HTERT RPE-1 (cell line): Measurements from ENCODE around the gene XXYLT1.

Experiments used
- in situ Hi-C: fragments of 300-500 bp; cut with MboI; formaldehyde crosslinking; loops from 4 replicates; pipeline ENCODE4 v1.14.3; 2020; ENCODE audit warnings: low sequenced_read_pairs

The XXYLT1 gene

DNA sequence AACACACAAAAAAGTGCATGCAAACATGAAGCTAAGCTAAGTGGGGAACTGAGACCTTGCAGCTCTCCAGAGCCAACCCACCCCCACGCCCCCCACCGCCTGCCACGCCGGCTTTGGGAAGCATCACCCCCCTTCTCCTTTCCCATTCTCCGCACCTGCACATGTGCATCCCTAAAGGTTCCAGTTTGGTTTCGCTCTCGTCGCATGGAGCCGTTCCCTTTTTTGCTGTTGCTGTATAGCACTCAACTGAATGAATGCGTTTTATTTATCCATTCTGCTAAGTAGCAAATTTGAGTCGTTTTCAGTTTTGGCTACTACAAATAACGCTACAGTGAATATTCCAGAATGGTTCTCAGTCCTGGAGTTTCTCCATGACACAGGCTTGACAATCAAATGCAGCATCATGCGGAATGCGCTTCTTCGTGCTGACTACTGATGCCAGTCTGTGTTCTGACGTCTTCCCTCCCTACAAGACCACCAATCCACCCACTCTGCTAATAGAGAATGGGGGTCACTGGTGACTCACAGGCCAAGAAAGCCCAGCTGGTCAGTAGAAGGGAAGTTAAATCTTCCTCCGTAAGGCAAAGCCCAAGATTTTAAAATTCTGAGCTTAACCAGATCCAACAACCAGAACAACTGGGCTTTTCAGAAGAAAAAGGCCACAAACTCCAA is 115.3 kb downstream of the XXYLT1 start:
- in situ Hi-C loops = no loop called here

DNA sequence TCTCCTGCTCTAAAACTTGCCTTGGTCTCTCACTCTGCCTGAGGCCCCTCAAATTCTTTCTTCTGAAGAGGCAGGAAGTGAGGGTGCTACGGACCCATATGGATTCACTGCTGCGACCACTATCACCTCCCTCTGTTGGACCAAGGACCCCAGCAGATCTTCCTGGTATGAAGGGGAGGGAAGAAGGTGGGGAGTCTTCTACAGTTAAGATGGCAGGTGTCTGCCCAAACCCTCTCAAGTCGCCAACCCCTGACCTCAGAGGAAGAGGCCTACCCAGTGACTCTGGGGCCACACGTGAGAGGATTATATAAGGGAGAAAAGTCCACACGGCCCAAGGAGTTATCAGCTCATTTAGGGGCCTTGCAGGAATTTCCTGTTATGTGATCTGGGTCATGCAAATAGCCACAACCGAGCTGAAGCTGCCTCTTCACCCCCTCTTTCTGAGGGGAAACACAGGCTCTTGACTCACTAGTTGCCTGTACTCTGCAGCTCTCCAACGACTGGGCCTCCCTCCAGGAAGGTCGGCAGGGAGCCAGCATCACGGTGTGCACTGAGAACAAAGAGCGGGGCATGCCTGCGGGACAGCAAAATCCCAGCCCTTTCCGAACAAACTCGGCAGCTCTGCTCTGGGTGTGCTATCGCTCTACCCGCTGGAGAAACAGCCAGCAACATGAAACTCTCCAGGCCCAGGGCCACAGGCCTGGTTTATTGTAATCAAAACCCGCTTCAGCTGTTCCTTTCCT is 116.0 kb downstream of the XXYLT1 start:
- in situ Hi-C loops = no loop called here

DNA sequence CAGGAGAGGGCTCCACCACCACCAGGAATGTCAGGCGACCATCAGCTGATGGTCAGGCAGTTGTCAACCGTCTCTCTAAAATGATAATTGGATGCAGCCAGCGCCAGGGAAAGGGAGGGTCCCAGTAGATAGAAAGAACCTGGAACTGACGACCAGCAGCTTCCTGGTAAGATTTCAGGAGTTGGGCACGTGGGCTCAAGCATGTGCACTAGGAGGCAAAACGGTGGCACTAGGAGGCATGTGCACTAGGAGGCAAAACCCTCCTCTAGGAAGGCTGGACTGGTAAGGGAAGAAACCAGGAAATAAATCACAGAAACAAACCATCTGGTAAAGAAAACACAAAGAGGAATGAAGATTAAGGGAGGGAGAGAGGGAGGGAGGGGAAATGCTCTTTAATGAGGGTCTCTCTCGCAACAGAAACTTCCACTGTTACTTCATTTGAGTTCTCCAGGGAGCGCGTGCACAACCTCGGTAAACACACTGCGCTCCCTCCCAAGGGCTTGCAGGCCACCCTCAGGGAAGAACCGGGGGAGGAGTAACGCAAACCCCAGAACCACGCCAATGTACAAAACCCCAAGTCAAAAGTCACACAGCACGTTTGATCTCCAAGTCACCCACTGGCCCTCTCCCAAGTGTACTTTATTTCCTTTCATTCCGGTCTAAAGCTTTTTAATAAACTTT is 116.7 kb downstream of the XXYLT1 start:
- in situ Hi-C loops = no loop called here

DNA sequence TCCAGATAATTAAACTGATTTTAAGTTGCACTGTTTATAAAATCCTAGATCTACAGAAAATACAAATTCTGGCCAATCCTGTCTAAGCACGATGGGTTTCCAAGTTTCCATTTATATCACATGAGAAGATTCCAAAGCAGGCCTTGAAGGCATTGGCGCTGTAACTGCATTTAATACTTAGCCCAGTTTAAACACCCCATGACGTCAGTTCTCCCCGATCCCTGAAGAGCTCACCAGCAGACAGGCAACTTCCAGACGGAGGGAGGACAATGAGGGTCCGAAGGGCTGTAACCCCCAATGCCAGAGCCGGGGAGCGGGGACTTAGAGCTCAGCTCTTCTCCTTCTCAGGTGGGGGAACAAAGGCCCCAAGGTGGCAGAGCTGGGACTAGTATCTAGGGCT is 117.3 kb downstream of the XXYLT1 start:
- in situ Hi-C loops = no loop called here

DNA sequence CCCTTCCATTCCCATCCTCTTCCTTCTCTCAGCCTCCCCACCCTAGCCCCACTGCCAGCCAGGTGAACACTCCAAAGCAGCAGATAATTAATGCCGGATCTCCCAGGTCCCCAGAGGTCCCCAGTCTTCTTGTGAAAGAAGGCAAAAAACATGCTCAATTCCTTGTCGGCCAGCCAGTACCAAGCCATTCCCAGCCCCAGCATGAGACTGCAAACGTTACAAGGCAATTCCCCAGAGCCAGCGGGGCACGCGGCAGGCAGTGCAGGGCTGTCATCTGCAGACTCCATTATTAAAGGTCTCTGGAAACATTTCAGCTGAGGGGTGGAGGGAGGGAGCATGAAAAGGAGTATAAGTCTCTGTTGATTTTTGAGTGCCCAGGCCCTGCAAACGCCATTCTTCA is 117.8 kb downstream of the XXYLT1 start:
- in situ Hi-C loops = no loop called here

DNA sequence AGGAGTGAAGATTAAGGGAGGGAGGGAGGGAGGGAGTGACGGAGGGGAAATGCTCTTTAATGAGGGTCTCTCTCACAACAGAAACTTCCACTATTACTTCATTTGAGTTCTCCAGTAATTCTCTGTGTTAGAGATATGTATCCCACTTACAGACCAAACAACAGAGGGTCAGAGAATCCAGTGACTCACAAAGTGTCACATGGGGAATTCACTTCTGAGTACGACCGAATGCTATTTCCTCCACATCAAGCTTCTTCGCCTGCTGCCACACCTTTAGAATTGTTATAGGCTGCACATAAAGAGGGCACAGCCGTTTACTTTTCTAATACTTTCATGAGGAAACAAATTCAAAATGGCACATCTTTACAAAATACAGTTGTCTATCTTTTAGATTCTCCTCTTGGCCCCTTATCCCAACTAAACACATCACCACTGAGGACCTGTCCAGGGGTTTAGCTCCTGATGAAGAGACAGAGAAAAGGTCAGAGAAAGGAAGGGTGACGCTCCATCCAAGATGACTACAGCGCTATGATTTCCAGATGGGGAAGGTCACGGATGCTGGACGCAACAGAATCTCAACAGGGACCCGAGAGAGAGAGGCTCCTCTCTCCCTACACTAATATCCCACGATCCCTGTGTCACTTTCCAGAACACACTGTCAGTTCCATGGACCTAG is 119.0 kb downstream of the XXYLT1 start:
- in situ Hi-C loops = no loop called here

DNA sequence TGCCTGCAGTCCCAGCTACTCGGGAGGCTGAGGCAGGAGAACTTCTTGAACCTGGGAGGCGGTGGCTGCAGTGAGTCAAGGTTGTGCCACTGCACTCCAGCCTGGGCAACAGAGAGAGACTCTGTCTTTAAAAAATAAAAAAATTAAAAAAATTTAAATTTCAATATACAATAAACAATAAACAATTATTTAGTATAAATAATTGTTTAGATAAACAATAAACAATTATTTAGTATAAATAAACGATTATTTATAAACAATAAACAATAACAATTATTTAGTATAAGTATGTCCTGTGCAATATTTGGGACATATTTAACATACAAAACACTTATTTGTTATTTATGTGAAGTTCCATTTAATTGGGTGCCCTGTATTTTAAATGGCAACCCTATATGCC is 119.6 kb downstream of the XXYLT1 start:
- in situ Hi-C loops = no loop called here

DNA sequence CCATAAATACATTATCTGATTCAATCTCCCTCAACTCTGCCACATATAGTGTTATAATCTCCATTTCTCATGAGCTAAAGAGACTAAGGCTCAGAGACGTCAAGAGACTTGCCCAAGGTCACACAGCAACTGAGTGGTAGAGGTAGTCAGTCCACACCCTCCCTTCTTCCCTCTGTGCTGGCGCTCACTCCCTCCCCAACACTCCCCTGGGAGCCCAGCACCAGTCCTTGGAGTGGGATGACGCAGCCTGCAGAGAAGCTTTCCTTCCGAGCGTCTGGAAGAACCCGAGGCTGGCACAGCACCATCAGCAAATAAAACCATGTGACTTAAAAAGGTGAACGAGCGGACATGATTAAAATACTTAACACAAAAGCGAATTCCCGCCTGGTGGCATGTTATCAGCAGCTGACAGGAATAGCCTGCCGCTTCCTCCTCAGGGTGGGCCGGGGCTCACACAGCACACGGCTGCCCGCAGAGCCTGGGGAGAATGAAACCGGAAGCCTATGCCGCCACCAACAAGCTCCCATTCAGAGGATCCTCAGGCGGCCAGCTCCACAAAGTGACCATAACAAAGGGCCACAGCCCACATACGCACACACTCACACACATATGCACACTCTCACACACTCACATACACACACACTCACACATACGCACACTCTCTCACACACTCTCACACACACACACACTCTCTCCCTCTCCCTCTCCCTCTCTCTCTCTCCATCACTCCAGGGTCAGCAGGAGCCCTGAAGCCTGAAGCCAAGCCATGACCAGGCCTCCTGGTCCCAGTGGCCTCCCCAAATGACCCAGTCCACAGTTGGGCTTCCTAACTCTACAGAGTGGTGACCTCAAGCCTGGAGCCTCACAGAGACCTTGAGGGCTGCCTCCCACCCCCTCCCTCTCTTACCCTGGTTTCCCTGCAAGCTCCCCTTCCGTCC is 120.5 kb downstream of the XXYLT1 start:
- in situ Hi-C loops = no loop called here

DNA sequence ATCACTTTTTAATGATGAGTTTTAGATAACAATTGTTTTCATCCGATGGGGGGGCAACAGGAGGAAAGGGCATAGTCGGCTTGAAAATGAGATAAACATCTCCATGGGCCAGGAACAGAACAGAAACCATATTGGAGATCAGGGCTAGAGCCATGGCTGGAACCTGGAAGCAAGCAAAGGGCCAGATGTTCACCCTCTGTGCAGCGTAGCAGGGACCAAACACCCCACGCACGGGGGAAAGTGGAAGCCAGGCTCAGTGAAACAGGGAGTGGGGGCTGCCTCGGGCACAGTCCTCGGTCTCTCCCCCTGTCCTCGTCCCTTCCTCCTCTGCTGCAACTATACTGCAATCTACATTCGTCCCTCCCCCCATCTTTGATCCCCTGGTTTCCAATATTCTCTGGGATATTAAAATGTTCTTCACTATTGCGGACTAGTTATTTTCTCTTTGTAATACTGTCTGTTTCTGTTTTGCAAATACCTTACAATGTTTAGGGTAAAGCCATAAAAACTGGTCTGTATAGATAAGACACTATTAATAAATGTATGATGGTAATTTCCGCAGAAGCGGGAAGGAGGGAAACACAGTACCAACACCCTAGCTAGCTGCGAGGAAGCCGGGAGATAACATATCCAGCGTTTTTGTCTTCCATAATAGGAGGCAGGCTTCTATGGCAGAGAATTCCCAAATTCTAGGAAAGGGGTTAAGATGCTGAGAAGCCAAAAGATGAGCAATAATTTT is 121.5 kb downstream of the XXYLT1 start:
- in situ Hi-C loops = no loop called here

DNA sequence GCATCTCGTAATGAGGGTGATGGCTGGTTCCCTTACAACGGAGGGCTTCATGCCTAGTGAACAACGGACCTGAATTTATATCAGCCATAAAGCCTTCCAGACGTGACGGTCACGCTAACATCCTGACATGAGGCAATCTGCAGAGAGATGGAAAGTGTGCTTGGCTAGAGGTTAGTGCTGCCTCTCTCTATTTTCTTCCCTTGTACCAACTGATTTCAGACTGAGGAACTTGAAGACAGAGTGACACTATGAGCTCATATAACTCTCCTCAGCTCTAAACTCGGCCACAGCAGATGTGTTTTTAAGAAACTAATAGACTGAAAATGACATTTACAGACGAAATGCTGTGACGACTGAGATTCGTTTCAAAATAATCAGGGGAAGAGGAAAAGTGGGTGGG is 122.4 kb downstream of the XXYLT1 start:
- in situ Hi-C loops = no loop called here

DNA sequence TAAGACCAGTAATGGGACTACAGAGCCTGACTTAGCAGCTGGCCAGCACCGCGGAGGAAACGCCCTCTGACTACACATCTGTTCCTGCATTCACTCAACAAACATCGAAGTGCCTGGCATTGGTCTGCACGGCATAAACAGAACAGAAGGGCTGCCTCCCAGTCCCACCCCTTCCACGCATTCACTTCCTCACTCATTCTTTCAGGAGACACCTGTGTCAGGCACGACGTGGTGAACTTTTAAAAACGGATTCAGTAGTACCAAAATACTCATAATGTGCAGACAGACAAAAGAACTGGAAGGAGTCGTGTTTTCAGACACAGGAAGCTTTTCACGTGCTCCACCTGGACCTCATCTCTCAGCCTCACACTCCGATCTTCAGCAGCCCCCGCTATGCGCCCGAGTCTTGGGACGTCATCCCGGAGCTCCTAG is 123.3 kb downstream of the XXYLT1 start:
- in situ Hi-C loops = no loop called here

DNA sequence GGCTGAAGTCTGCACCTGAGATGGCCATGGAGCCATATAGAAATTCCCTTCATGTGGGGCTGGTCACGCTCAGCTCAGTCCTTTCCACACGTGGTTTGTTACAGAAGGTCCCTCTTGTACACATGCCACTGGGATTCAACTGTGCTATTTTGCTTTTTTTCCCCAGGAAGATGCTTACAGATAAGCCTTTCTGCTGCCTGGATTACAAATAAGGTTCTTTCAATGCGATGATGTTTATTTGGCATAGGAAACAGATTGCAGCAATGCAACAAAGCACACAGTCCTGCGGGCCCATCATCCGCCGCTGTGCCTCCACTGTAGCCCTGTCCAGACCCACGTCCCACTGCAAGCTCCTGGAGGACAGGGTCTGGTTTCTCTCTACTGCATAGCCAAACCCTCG is 124.8 kb downstream of the XXYLT1 start:
- in situ Hi-C loops = no loop called here

DNA sequence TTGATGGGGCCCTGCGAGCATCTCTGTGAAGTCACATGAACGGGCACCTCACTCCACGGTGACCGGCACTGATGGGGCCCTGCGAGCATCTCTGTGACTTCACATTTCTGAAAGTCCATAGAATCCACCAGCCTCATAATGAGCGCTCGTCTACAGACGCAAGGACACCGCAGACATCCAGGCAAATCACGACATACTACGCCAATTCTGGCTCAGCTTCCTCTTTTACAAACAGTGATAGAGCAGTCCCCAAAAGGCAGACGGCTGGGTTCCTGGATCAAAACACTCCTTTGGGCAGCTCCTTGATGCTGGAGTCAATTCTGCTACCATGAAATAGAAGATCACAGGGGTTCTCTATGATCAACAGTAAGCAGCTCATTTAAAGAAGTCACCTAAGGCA is 125.4 kb downstream of the XXYLT1 start:
- in situ Hi-C loops = no loop called here

DNA sequence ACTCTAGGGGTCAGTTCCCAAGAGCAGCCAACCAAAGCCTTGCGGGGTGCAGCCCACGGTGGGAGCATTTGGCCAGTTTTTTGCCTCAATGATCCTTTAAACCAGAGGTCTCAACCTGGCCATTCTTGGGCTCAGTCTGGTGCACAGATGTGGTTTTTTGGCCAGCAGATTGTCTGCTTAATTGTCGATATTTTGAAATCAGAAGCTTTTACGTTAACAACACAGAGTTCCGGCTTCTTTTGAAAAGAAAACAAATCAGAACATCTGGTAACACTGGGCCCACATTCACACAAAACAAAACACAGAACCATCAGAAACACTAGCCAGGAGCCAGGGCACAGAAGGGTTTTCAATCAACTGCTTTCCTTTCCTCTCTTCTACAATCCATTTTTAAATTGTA is 127.7 kb downstream of the XXYLT1 start:
- in situ Hi-C loops = no loop called here

DNA sequence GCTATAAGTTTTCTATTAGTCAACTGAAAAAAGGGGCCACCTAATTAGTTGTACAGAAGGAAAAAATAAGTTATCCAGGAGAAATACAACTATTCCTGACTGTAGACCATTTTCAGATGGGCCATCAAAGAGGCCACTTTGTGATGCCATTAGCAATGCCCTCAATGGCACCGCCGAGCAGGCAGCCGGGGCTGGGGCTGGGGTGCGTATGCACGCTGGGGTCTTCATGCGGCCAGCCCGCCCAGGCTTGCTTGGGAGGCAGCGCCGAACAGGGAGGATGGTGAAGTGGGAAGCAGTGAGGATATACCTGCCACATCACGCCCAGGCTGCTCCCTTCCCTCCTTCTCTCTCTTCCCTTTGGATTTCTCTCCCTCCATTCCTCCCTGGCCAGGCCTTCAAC is 128.4 kb downstream of the XXYLT1 start:
- in situ Hi-C loops = no loop called here

DNA sequence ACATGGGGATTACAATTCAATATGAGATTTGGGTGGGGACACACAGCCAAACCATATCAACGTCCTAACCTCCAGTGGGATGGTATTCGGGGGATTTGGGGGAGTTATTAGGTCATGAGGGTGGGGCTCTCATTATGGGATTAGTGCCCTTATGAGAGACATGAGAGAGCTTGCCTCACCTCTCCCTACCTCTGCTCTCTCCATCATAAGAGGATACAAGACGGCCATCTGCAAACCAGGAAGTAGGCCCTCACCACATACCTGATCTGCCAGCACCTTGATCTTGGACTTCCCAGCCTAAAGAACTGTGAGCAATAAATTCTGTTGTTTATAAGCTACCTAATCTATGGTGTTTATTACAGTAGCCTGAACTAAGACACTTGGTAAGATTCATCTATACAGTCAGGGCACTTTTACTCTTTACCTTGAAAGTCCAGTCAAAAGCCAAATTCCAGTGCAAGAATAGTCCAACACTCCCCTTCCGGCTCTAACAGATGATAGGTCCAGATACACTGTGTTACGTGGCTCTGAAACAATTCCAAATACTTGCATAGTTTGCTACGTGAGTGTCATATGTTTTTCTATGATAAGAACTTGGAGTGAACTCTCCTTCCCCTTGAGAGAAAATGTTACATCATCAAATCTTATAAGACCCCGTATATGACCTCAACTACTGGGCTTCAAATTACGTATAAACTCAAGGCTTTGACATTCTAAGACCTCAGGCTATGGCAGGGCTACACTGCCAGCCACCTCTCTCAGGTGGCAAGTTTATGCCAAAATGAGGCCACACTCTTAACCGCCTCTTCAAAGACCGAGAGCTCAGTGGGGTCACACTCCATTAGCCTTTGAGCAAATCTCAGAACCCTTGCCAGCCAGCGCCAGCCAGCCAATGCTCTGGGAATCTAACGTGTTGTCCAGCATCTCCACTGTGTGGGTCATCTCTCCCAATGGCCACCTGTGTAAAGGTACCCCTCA is 129.9 kb downstream of the XXYLT1 start:
- in situ Hi-C loops = no loop called here

DNA sequence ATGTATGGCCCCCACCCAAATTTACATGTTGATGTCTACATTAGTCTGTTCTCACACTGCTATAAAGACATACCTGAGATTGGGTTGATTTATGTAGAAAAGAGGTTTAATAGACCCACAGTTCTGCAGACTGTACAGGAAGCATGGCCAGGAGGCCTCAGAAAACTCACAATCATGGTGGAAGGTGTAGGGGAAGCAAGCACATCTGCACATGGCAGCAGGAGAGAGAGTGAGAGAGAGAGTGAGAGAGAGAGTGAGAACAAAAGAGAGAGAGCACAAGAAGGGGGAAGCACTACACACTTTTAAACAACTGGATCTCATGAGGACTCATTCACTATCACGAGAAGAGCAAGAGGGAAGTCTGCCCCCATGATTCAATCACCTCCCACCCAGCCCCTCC is 130.5 kb downstream of the XXYLT1 start:
- in situ Hi-C loops = no loop called here

DNA sequence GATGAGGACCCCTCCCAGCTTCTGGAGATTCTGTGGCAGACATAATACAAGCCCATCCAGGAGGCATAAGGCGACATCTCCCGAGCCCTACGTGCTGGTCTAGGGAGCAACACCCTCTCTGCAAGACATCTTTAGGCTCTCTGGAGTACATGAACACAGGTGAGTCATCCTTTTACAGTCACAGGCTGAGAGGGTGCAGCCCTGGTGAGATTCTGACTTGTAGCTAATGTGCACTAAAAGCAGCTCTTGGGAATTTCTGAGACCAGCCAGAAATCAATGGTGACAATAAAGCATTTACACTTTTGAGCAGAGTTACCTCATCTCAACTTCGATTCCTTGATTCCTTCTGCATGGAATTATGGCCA is 131.1 kb downstream of the XXYLT1 start:
- in situ Hi-C loops = no loop called here
